Keratinocyte (primary cell): Measurements from ENCODE around the gene KAT2B. TPM values are rescaled to one million over a fixed set of nuclear protein-coding genes. Genes with fewer than 3 reads are reported as not detected.

ENCODE experiments used
- DNase-seq: peaks from one replicate; pipeline ENCODE4 v3.0.0-alpha.2; 2011; ENCODE audit warnings: low read depth, missing footprints, low spot score
- FAIRE-seq: peaks from 2 replicates; lab custom pipeline; 2011; peaks lifted over from hg19 to GRCh38; lab: Jason Lieb, UNC
- H2AFZ ChIP-seq: 2 replicates; pipeline ENCODE4 v1.6.0; 2012; ENCODE audit warnings: low read length, control low read depth, inconsistent platforms; ENCODE audit not compliant: control insufficient read depth
- H3K27ac ChIP-seq: 2 replicates; pipeline ENCODE4 v1.5.1; 2011; ENCODE audit warnings: low read length; ENCODE audit not compliant: control insufficient read depth, insufficient read depth
- H3K27me3 ChIP-seq: 3 replicates; pipeline ENCODE4 v1.6.0; 2011; ENCODE audit warnings: low read length; ENCODE audit not compliant: control insufficient read depth, insufficient read depth; ENCODE audit errors: extremely low read depth
- H3K36me3 ChIP-seq, 2 experiments: 2 replicates in 1 of 2; 3 replicates in 1 of 2; pipeline ENCODE4 v1.5.1; 2011; ENCODE audit warnings: low read length in 2 of 2, mild to moderate bottlenecking in 1 of 2; ENCODE audit not compliant: control insufficient read depth in 2 of 2, insufficient read depth in 2 of 2; ENCODE audit errors: extremely low read depth in 1 of 2
- H3K4me1 ChIP-seq: 3 replicates; pipeline ENCODE4 v1.5.1; 2011; ENCODE audit warnings: low read length; ENCODE audit not compliant: control insufficient read depth, insufficient read depth; ENCODE audit errors: extremely low read depth
- H3K4me2 ChIP-seq: 3 replicates; pipeline ENCODE4 v1.6.0; 2011; ENCODE audit warnings: low read depth, low read length; ENCODE audit not compliant: control insufficient read depth, insufficient read depth; ENCODE audit errors: extremely low read depth
- H3K4me3 ChIP-seq, 3 experiments: fragments of 200-600 bp in 1 of 3; sonication (generic) in 1 of 3; 2 replicates in 2 of 3; 3 replicates in 1 of 3; pipeline ENCODE4 v1.5.1; 2011 to 2016; ENCODE audit warnings: low read length in 3 of 3, mild to moderate bottlenecking in 3 of 3, control low read depth in 2 of 3, inconsistent platforms in 1 of 3, low read depth in 1 of 3, mixed read lengths in 1 of 3, mixed run types in 1 of 3, moderate library complexity in 1 of 3; ENCODE audit not compliant: control insufficient read depth in 2 of 3, insufficient read depth in 2 of 3; ENCODE audit errors: extremely low read depth in 1 of 3
- H3K79me2 ChIP-seq: 2 replicates; pipeline ENCODE4 v1.6.0; 2012; ENCODE audit warnings: low read length; ENCODE audit not compliant: control insufficient read depth, insufficient read depth
- H3K9ac ChIP-seq: 3 replicates; pipeline ENCODE4 v1.6.0; 2011; ENCODE audit warnings: low read length; ENCODE audit not compliant: control insufficient read depth, insufficient read depth; ENCODE audit errors: extremely low read depth
- H3K9me1 ChIP-seq: 3 replicates; pipeline ENCODE4 v1.6.0; 2011; ENCODE audit warnings: low read length; ENCODE audit not compliant: control insufficient read depth, insufficient read depth; ENCODE audit errors: extremely low read depth
- H3K9me3 ChIP-seq: 2 replicates; pipeline ENCODE4 v1.5.1; 2012; ENCODE audit warnings: low read depth, low read length; ENCODE audit not compliant: control insufficient read depth
- H4K20me1 ChIP-seq: 3 replicates; pipeline ENCODE4 v1.6.0; 2011; ENCODE audit warnings: low read length; ENCODE audit not compliant: control insufficient read depth, insufficient read depth; ENCODE audit errors: extremely low read depth
- CTCF ChIP-seq, 3 experiments: IDR thresholded peaks in 1 of 3; conservative IDR thresholded peaks in 1 of 3; optimal IDR thresholded peaks in 1 of 3; 2 replicates in 2 of 3; 3 replicates in 1 of 3; pipeline versions ENCODE3 to v1.5.1; 2011; ENCODE audit warnings: low read length in 3 of 3, mild to moderate bottlenecking in 3 of 3, moderate library complexity in 2 of 3, control low read depth in 1 of 3, inconsistent platforms in 1 of 3; ENCODE audit not compliant: insufficient read depth in 2 of 3; ENCODE audit errors: extremely low read depth in 1 of 3
- EZH2 ChIP-seq: IDR thresholded peaks from one replicate; pipeline ENCODE4 v1.6.1; 2012; ENCODE audit warnings: inconsistent platforms, mild to moderate bottlenecking, low read length, moderate library complexity
- dilution Hi-C: fragments of 300-500 bp; cut with MboI; formaldehyde crosslinking; loops from one replicate; pipeline ENCODE4 v1.7.0; 2020; ENCODE audit warnings: low sequenced_read_pairs; ENCODE audit not compliant: extremely low pct_ligation_motif_present
- polyA plus RNA-seq, 5 experiments: library from polyadenylated mRNA; depleted of rRNA in 3 of 5; stranded (reverse) in 3 of 5; stranded (forward) in 1 of 5; unstranded in 1 of 5; fragments of >200 nt; gene quantifications; 1 replicate in 1 of 5; 2 replicates in 3 of 5; 3 replicates in 1 of 5; pipeline versions ENCODE4 v1.2.1 to v1.2.3, GENCODE V29; 2011 to 2012; ENCODE audit warnings: missing spikeins in 2 of 5, low read depth in 1 of 5, low replicate concordance in 1 of 5

Gene KAT2B
- polyA plus RNA-seq, 1 donor (not counting 4 experiments of a cell fraction or from before 2014, with no cell fraction given), result 4.6 TPM

- no peaks in the 10 kb centered on the region for H3K36me3 ChIP-seq
- no peak overlapping the region for H3K4me3 ChIP-seq
- no peaks in the 10 kb centered on the region for H4K20me1 ChIP-seq
- H3K27ac ChIP-seq, result no peak overlapping the region
- H3K79me2 ChIP-seq, result no peaks in the 10 kb centered on the region
- no peak overlapping the region for H3K4me2 ChIP-seq
- H3K4me1 ChIP-seq, result peaks cover 2% of the 10 kb centered on the region
- no peaks in the 10 kb centered on the region for H3K27me3 ChIP-seq
- H3K9ac ChIP-seq, result no peak overlapping the region
- H2AFZ ChIP-seq, result no peak overlapping the region
- no peak for DNase-seq
- no peaks in the 10 kb centered on the region for H3K9me3 ChIP-seq
- FAIRE-seq, result no peak
- dilution Hi-C loops, result no loop called here
- H3K9me1 ChIP-seq, result no peaks in the 10 kb centered on the region
- TF ChIP-seq EZH2 (no peak), CTCF (optimal IDR thresholded peaks at IDR 0.05 in 1 of 3, IDR thresholded peaks at IDR 0.05 in 1 of 3, conservative IDR thresholded peaks at IDR 0.05 in 1 of 3; ENCODE audit: extremely low read depth in 1 of 3, insufficient read depth in 2 of 3, low read length in 3 of 3) (no peak)
Measured at GRCh38 chr3:20072422-20072821, 32.2 kb downstream of the KAT2B start.

- Histone ChIP-seq H3K79me2 (no peaks in the 10 kb centered on the region), H3K9me3 (no peaks in the 10 kb centered on the region), H3K4me3 (no peak overlapping the region), H2AFZ (no peak overlapping the region), H3K27me3 (no peaks in the 10 kb centered on the region), H4K20me1 (no peaks in the 10 kb centered on the region), H3K9me1 (no peaks in the 10 kb centered on the region), H3K27ac (no peak overlapping the region), H3K9ac (no peak overlapping the region), H3K36me3 (no peaks in the 10 kb centered on the region), H3K4me1 (peaks cover 2% of the 10 kb centered on the region), H3K4me2 (no peak overlapping the region)
- dilution Hi-C loops, result no loop called here
- FAIRE-seq (no peak), DNase-seq (no peak)
- TF ChIP-seq CTCF (optimal IDR thresholded peaks at IDR 0.05 in 1 of 3, IDR thresholded peaks at IDR 0.05 in 1 of 3, conservative IDR thresholded peaks at IDR 0.05 in 1 of 3; ENCODE audit: extremely low read depth in 1 of 3, insufficient read depth in 2 of 3, low read length in 3 of 3) (no peak), EZH2 (no peak)
Measured at GRCh38 chr3:20073068-20073467, 32.8 kb downstream of the KAT2B start.
